Osteocyte (in vitro differentiated cells): ENCODE data around the gene FLOT1. TPM values are rescaled to one million over a fixed set of nuclear protein-coding genes. Genes with fewer than 3 reads are reported as not detected.

Experiments used
- DNase-seq: peaks from one replicate; pipeline ENCODE4 v3.0.0; 2021; ENCODE audit warnings: mixed read lengths; ENCODE audit not compliant: unreplicated experiment; ENCODE audit errors: extremely low spot score
- H3K27ac Mint-ChIP-seq: one replicate; pipeline ENCODE4 v1.8.0; 2021; ENCODE audit warnings: mild to moderate bottlenecking, mixed read lengths; ENCODE audit not compliant: unreplicated experiment
- H3K27me3 Mint-ChIP-seq: one replicate; pipeline ENCODE4 v1.8.0; 2021; ENCODE audit warnings: mixed read lengths; ENCODE audit not compliant: unreplicated experiment
- H3K36me3 Mint-ChIP-seq: one replicate; pipeline ENCODE4 v1.8.0; 2021; ENCODE audit warnings: mixed read lengths; ENCODE audit not compliant: unreplicated experiment
- H3K4me1 Mint-ChIP-seq: one replicate; pipeline ENCODE4 v1.8.0; 2021; ENCODE audit warnings: mixed read lengths; ENCODE audit not compliant: unreplicated experiment
- H3K4me3 Mint-ChIP-seq: one replicate; pipeline ENCODE4 v1.8.0; 2021; ENCODE audit warnings: mild to moderate bottlenecking, moderate library complexity, mixed read lengths; ENCODE audit not compliant: unreplicated experiment
- H3K9me3 Mint-ChIP-seq: one replicate; pipeline ENCODE4 v1.8.0; 2021; ENCODE audit warnings: mixed read lengths; ENCODE audit not compliant: unreplicated experiment
- total RNA-seq: library from RNA; stranded (reverse); gene quantifications from 2 replicates; pipeline ENCODE4 v1.2.1, GENCODE V29; 2021
- TF ChIP-seq, protein P1 (sequence below): fragments of 200-600 bp; sonication (generic); IDR thresholded peaks from 2 replicates; pipeline ENCODE4 v1.5.0; 2021; ENCODE audit warnings: antibody characterized with exemption, mild to moderate bottlenecking, moderate library complexity

FLOT1 gene
- total RNA-seq, 1 donor from 2014 or later: 88.1 TPM

GRCh38 chr6:30769853-30770524 lies 27.5 kb upstream of the FLOT1 start:
- TF ChIP-seq, protein P1, sequence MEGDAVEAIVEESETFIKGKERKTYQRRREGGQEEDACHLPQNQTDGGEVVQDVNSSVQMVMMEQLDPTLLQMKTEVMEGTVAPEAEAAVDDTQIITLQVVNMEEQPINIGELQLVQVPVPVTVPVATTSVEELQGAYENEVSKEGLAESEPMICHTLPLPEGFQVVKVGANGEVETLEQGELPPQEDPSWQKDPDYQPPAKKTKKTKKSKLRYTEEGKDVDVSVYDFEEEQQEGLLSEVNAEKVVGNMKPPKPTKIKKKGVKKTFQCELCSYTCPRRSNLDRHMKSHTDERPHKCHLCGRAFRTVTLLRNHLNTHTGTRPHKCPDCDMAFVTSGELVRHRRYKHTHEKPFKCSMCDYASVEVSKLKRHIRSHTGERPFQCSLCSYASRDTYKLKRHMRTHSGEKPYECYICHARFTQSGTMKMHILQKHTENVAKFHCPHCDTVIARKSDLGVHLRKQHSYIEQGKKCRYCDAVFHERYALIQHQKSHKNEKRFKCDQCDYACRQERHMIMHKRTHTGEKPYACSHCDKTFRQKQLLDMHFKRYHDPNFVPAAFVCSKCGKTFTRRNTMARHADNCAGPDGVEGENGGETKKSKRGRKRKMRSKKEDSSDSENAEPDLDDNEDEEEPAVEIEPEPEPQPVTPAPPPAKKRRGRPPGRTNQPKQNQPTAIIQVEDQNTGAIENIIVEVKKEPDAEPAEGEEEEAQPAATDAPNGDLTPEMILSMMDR: no peak
- Mint-ChIP-seq H3K27ac (peak overlapping the region; percentile 99), H3K27me3 (no peaks in the 10 kb centered on the region), H3K36me3 (no peaks in the 10 kb centered on the region), H3K9me3 (no peaks in the 10 kb centered on the region), H3K4me3 (no peak overlapping the region), H3K4me1 (peaks cover 59% of the 10 kb centered on the region)
- DNase-seq: no peak

GRCh38 chr6:30769088-30769852 lies 26.8 kb upstream of the FLOT1 start:
- peak; percentile 85 for DNase-seq
- no peaks in the 10 kb centered on the region for H3K27me3 Mint-ChIP-seq
- peaks cover 64% of the 10 kb centered on the region for H3K4me1 Mint-ChIP-seq
- H3K27ac Mint-ChIP-seq: peak overlapping the region; percentile 99
- TF ChIP-seq, protein P1: no peak
- no peaks in the 10 kb centered on the region for H3K36me3 Mint-ChIP-seq
- H3K9me3 Mint-ChIP-seq: no peaks in the 10 kb centered on the region
- H3K4me3 Mint-ChIP-seq: peak overlapping the region; percentile 55

GRCh38 chr6:30768634-30769087 lies 26.2 kb upstream of the FLOT1 start:
- peaks cover 65% of the 10 kb centered on the region for H3K4me1 Mint-ChIP-seq
- no peaks in the 10 kb centered on the region for H3K27me3 Mint-ChIP-seq
- H3K36me3 Mint-ChIP-seq: no peaks in the 10 kb centered on the region
- peak overlapping the region; percentile 99 for H3K27ac Mint-ChIP-seq
- no peaks in the 10 kb centered on the region for H3K9me3 Mint-ChIP-seq
- no peak for DNase-seq
- TF ChIP-seq, protein P1: no peak
- H3K4me3 Mint-ChIP-seq: no peak overlapping the region

- H3K9me3 Mint-ChIP-seq: no peaks in the 10 kb centered on the region
- TF ChIP-seq, protein P1: no peak
- peaks cover 71% of the 10 kb centered on the region for H3K4me1 Mint-ChIP-seq
- H3K27me3 Mint-ChIP-seq: no peaks in the 10 kb centered on the region
- DNase-seq: no peak
- H3K4me3 Mint-ChIP-seq: no peak overlapping the region
- no peaks in the 10 kb centered on the region for H3K36me3 Mint-ChIP-seq
- H3K27ac Mint-ChIP-seq: peak overlapping the region; percentile 99
Measured at GRCh38 chr6:30767944-30768301, 25.4 kb upstream of the FLOT1 start.
